PFSK-1 (cell line): ENCODE measurements around the gene MINPP1.

Experiments
- FOXP2 ChIP-seq: optimal IDR thresholded peaks from 2 replicates; pipeline ENCODE3; 2011; ENCODE audit warnings: borderline replicate concordance, control low read depth, inconsistent platforms; ENCODE audit not compliant: insufficient read depth; ENCODE audit errors: extremely low read length, extremely low read depth
- POLR2AphosphoS5 ChIP-seq: IDR thresholded peaks from 2 replicates; pipeline ENCODE4 v1.6.1; 2012; ENCODE audit warnings: low read depth, mild to moderate bottlenecking, control low read depth, low read length, moderate library complexity
- REST ChIP-seq, 2 experiments: IDR thresholded peaks; 2 replicates each; pipeline versions ENCODE4 v1.6.1 to v1.8.0; 2011 to 2012; ENCODE audit warnings: low read depth in 2 of 2, low read length in 2 of 2, control low read depth in 1 of 2, inconsistent platforms in 1 of 2, mild to moderate bottlenecking in 1 of 2, moderate library complexity in 1 of 2; ENCODE audit not compliant: insufficient read depth in 1 of 2
- SIN3A ChIP-seq: IDR thresholded peaks from 2 replicates; pipeline ENCODE4 v1.6.1; 2012; ENCODE audit warnings: mild to moderate bottlenecking, low read length, moderate library complexity, borderline replicate concordance; ENCODE audit not compliant: insufficient read depth
- TAF1 ChIP-seq: IDR thresholded peaks from 2 replicates; pipeline ENCODE4 v1.6.1; 2012; ENCODE audit warnings: low read length, control low read depth, borderline replicate concordance; ENCODE audit not compliant: insufficient read depth

- TF ChIP-seq REST (IDR thresholded peaks at IDR 0.05; ENCODE audit: insufficient read depth in 1 of 2, low read depth in 2 of 2, low read length in 2 of 2) (no peak), POLR2AphosphoS5 (no peak), TAF1 (no peak), SIN3A (no peak), FOXP2 (no peak)
These were observed 47.7 kb downstream of the MINPP1 start for GRCh38 chr10:87552248-87552929.
